ENCODE results near the gene KCNMB1. TPM values are rescaled to one million over a fixed set of nuclear protein-coding genes. Genes with fewer than 3 reads are reported as not detected.

The KCNMB1 gene
- total and polyA plus RNA-seq, 10 of the 15 experiments (the other 5 are each of a cell fraction or from before 2014, with no cell fraction given): 1.2 to 3.6 (median 2.6) TPM

DNA sequence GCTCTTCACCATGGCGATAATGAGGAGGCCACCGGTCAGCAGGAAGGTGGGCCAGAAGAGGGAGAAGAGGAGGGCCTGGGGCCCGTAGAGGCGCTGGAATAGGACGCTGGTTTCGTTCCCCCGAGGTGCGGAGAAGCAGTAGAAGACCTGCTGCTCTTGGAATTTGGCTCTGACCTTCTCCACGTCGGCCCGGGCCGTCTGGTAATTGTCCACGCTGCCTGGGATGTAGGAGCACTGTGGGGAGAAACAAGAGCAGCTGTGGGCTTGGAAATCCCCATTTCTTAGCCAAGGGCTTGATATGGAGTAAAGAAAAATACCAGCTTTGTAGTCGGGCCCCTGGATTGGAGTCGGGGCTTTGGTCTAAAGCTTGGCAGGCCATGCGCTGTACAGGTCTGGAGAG is 10.4 kb downstream of the KCNMB1 start:
- ATAC-seq (no peak), DNase-seq (ENCODE audit: low read depth, low spot score) (no peak), FAIRE-seq (no peak)
- ChIA-PET POLR2A (interaction anchor here (0.8 kb wide), 1 partner anchor 12 kb away, joined by 4 read pairs; no protein-coding TSS in a partner anchor), SMC1A (ENCODE audit: uncharacterized antibody, unreplicated experiment) (interaction anchor here (0.8 to 1.2 kb wide), 3 partner anchors 9 to 102 kb away, joined by 3 read pairs; no protein-coding TSS in a partner anchor), RAD21 (ENCODE audit: unreplicated experiment) (interaction anchor here (0.9 kb wide), 1 partner anchor 32 kb away, joined by 3 read pairs; no protein-coding TSS in a partner anchor), CTCF (interaction anchor here (0.9 to 2.1 kb wide), 2 partner anchors 32 to 33 kb away, joined by 4 to 8 read pairs; no protein-coding TSS in a partner anchor)
- Histone ChIP-seq H3K4me3 (no peak overlapping the region), H3K4me2 (ENCODE audit: control insufficient read depth, insufficient read depth) (no peak overlapping the region), H2AFZ (ENCODE audit: control insufficient read depth, low read depth, low read length) (no peak overlapping the region), H3K9ac (ENCODE audit: control insufficient read depth, insufficient read depth, low read length) (no peak overlapping the region), H4K20me1 (ENCODE audit: control insufficient read depth, insufficient read depth) (no peaks in the 10 kb centered on the region), H3K27me3 (replicated peaks in 1 of 2; ENCODE audit: control insufficient read depth in 2 of 2, insufficient read depth in 2 of 2, low read length in 1 of 2) (no peaks in the 10 kb centered on the region), H3K9me3 (replicated peaks; ENCODE audit: control insufficient read depth, insufficient read depth, low read length) (no peaks in the 10 kb centered on the region), H3K36me3 (ENCODE audit: control insufficient read depth in 2 of 2, insufficient read depth in 2 of 2, low read length in 1 of 2) (no peaks in the 10 kb centered on the region), H3K4me1 (ENCODE audit: control insufficient read depth, insufficient read depth, low read length) (no peaks in the 10 kb centered on the region), H3K27ac (ENCODE audit: control insufficient read depth, insufficient read depth) (no peak overlapping the region), H3K79me2 (ENCODE audit: control insufficient read depth, insufficient read depth, low read length) (no peaks in the 10 kb centered on the region)
- no TSS peak for BruUV-seq (replicated peaks)
- intact Hi-C loops (cut with micrococcal nuclease; ENCODE audit: unreplicated experiment) (no loop called here), in situ Hi-C loops (cut with MboI) (no loop called here)
- TF ChIP-seq BHLHE40 (IDR thresholded peaks at IDR 0.05; ENCODE audit: borderline replicate concordance in 1 of 2, low read depth in 2 of 2, low read length in 1 of 2) (no peak), RFX5 (IDR thresholded peaks at IDR 0.05; ENCODE audit: low read depth, low read length) (no peak), STAT1 (conservative IDR thresholded peaks at IDR 0.05) (no peak), E2F8 (IDR thresholded peaks at IDR 0.05; ENCODE audit: low read depth, partially characterized antibody) (no peak)
- TF ChIP-seq, protein P1, sequence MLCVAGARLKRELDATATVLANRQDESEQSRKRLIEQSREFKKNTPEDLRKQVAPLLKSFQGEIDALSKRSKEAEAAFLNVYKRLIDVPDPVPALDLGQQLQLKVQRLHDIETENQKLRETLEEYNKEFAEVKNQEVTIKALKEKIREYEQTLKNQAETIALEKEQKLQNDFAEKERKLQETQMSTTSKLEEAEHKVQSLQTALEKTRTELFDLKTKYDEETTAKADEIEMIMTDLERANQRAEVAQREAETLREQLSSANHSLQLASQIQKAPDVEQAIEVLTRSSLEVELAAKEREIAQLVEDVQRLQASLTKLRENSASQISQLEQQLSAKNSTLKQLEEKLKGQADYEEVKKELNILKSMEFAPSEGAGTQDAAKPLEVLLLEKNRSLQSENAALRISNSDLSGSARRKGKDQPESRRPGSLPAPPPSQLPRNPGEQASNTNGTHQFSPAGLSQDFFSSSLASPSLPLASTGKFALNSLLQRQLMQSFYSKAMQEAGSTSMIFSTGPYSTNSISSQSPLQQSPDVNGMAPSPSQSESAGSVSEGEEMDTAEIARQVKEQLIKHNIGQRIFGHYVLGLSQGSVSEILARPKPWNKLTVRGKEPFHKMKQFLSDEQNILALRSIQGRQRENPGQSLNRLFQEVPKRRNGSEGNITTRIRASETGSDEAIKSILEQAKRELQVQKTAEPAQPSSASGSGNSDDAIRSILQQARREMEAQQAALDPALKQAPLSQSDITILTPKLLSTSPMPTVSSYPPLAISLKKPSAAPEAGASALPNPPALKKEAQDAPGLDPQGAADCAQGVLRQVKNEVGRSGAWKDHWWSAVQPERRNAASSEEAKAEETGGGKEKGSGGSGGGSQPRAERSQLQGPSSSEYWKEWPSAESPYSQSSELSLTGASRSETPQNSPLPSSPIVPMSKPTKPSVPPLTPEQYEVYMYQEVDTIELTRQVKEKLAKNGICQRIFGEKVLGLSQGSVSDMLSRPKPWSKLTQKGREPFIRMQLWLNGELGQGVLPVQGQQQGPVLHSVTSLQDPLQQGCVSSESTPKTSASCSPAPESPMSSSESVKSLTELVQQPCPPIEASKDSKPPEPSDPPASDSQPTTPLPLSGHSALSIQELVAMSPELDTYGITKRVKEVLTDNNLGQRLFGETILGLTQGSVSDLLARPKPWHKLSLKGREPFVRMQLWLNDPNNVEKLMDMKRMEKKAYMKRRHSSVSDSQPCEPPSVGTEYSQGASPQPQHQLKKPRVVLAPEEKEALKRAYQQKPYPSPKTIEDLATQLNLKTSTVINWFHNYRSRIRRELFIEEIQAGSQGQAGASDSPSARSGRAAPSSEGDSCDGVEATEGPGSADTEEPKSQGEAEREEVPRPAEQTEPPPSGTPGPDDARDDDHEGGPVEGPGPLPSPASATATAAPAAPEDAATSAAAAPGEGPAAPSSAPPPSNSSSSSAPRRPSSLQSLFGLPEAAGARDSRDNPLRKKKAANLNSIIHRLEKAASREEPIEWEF (IDR thresholded peaks at IDR 0.05; ENCODE audit: insufficient replicate concordance, low read depth, low read length): no peak
- 55% methylated on average over 14 of the region's 16 CpGs for WGBS (ENCODE audit: insufficient coverage, insufficient replicate concordance, low lambda C conversion rate, missing lambda C conversion rate)
